Stimulated activated naive CD4-positive, alpha-beta T cell (primary cell): ENCODE measurements around the gene PSMC2.

Experiments
- DNase-seq, 6 experiments: peaks; one replicate each; lab custom pipeline; 2025; lab: John Stamatoyannopoulos, UW

The PSMC2 gene

DNA sequence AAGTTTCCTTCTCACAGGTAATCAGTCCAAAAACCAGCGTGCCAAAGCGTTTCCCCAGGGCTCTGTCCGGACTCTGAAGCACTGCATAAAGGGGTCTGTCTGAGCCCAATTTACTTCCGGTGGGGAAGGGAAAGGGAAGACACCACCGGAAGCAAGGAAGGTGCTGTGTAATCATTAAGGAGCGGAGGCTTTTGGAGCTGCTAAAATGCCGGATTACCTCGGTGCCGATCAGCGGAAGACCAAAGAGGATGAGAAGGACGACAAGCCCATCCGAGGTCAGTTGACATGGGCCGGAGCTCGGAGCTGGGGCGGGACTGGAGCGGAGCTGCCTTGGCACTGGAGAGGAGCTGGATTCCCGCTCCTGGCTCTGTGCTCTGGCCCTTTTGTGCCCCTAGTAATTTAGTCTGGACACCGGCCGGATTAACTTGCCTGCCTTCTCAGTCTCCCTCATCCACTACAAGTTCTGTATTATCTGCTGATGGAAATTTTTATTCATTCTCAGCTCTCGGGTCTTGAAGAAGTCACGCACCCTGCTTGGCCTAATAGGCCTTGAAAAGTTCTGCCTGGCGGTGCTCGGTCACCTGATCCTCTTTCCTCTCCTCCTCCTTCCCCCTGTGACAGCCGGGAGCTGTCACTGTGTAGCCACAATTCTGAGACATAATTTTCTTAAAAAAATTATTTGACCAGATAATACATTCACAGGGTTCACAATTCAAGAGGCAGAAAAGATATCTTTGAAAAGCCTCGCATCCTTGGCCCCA, at the start of gene PSMC2:
TSS of gene PSMC2 (plus strand) at position 137 of the 761 bp plus-strand sequence. CDS start at position 206, 69 bp downstream.
- DNase-seq = peak; percentile 64 to 87 (median 76)

GRCh38 chr7:103297837-103298179, 49.6 kb upstream of the PSMC2 start:
- DNase-seq = no peak

- DNase-seq = no peak
These were observed 47.8 kb upstream of the PSMC2 start for GRCh38 chr7:103299660-103300059.

DNA sequence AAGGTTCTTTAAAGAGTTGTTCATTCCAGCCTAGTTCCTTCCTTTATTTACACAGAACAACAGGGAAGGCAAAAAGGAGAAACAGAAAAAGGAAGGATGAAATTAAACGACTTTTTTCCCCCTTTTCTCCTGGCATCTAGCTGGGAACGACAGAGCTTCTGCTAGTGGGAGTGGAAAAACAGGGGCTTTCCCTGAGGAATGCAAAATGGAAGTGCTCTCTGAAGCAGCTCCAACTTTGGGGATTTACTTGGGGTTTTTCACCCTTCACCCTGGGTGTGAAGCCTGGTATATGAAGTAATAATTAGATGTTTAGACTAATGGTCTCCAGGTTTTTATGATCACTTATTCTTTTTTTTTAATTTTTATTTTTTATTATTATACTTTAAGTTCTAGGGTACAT, 46.0 kb upstream of the PSMC2 start:
- DNase-seq = no peak

DNA sequence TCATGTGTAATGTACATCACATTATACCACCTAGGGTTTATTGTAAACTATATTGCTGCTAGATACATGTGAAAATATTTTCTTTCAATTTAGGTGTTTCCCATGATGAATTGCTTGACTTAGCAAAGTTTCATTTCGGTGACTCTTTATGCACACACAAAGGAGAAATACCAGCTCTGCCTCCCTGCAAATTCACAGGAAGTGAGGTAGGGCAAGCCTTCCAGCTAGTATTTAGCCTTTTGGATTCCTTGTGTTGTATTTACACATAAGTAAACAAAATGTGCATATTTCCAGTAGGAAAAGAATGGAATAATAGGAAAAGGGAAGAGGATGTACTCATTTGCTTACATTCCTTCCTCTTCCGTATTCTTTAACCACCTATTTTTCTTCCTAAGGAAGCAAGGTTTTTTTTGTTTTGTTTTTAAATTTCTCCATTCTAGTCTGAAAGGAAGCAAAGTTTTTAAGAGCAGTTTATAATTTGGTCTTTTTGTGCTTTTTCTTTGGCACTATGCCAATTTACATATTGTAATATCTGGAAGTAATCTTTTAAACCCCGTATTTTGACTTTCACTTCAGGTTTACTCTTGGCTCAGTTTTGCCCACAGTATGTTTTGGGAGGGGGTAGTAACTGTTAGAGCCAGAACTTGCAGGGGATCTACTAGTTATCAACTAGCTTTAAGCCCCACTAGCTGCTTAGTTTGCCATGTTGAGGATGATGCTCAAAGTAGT, 39.8 kb upstream of the PSMC2 start:
- no peak for DNase-seq

DNA sequence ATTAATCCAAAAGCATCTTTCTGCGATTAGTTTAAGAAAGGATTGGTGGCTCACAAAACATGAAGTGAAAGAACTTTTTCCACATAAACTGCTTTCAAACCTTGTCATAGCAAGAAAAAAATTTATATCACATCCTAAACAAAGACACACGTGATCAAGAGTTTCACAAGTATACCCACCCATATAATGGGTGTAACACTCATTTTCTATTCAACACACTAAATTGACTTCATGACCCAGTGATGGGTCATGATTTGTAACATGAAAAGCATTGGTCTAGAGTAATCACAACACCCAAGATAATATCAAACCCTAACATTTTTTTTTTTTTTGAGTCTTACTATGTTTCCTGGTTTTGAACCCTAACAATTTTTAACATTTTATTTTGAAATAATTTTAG, 32.6 kb upstream of the PSMC2 start:
- DNase-seq = no peak

DNA sequence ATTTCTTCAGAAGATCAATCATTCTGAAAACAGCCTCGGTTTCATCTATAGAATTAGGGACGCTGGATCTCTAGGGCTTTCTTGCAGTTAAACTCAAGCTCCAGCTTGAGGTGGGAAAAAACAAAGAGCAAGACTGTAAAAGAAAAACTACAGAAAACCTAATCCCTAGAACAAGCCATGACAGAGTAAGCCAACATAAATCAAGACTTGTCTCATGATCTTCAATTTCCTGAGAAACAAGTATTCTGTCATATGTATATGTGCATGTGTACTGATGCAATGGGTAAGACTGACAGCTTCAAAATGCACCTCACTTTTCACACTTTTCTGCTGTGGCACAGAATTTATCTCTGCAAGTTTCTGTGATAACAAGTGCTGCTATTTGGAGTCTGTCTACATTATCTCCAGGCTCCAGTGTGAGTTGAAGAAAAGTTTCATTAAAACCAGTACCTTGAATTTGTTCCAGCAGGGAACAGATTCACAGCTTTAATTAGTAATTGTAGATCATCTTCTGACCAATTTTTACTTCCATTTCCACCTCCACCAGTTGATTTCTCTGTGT, 31.0 kb upstream of the PSMC2 start:
- DNase-seq = no peak

DNA sequence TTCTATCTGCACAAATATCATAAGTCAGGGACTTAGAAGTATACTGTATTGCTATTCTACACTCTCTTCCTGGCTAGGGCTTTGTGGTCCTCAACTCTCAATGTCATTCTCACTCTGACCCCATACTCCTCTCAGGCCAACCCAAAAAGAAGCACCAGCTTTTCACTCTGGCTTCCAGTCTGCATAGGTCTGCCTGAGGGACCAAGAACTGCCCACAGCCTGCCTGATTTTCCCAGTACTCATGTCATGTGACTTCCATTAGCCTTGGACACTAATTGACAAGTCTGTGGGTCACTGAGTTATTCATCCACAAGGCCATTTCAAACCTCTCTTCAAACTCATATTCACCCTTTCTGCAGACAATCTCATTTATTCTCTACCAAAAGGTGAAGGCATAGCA, 30.4 kb upstream of the PSMC2 start:
- no peak for DNase-seq

GRCh38 chr7:103325744-103326143, 21.7 kb upstream of the PSMC2 start:
- no peak for DNase-seq

- DNase-seq = no peak
These were observed 10.7 kb upstream of the PSMC2 start for GRCh38 chr7:103336761-103337160.

DNA sequence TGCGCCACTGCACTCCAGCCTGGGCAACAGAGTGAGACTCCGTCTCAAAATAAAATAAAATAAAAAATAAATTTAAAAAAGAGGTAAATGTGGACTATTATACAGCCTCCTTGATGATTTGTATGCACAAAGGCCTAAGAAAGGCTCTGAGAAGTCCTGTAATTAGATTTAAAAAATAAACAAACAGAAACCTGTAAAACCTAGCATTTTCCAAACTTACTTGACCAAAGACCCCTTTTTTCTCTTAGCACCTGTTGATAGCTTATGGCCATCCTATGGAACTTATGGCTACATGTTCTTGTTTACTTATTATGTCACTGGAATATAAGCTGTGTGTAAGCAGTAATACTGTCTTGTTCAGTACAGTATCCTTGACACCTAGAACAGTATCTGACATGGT, 8.6 kb upstream of the PSMC2 start:
- DNase-seq = no peak

- peak in 1 of 6 experiments; percentile 2 for DNase-seq
These were observed 6.0 kb upstream of the PSMC2 start for GRCh38 chr7:103341466-103341865.

GRCh38 chr7:103343332-103343731, 4.1 kb upstream of the PSMC2 start:
- no peak for DNase-seq

DNA sequence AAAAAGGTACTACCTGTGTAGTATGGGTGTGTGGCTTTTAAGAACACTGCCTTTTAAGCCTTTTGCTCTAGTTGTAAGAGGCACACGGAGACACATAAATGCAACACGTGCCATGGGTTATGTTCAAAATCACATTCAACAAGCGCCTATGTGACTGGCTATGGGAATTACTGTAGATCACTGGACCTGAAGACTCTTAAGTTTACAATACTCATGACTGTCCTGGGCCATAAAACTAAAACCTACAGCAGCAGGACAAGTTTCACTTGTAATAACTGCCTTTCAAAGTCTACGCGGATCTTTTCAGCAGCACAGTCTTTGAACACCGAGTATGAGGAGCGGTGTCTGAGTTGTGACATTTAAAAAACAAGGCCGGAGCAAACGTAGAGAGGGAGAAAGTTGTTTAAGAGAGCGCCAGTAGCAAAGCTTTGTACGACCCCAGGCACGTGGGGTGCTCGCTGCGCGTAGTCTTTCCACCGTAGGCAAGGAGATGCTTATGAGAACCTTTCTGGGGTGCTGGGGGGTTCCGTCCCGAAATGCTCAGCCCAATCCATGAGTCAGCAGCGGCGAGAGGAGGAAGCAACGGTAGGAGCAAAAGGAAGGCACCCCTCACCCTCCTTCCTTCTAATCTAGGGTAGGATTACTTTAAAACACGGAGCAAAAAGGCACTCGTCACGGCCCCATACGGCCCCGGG, 3.5 kb upstream of the PSMC2 start:
- DNase-seq = peak in 5 of 6 experiments; percentile 27 to 62 (median 52)

DNA sequence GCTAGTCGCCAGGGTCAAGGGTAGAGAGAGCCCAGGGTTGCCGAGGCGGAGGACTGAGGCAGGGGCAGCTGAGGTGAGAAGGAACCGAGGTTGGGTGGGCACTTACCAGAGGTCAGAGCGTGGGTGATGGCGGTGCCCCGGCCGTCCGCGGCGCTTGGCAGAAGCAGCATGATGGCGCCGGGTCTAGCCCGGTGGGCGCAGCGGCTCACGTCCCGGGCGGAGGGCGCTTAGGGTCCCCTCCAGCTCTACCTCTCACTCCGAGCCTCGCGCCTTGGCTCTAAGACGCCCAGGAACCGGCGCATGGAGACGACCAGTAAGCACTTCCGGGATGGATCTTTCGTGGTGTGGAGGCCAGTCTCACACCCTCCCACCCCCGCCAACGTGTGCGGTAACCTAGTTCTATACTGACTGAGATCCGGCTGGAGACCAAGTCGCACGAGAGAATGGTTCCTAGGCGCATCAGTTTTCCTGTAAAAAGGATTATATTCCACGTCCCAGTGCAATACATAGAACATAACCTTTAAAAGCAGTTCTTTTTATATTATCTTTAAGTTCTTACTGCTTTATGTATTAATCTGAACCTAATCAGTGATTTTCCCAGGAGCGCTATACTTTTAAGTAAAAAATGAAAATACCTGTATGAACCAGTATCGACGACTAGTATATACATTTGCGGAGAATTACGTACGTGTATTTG, 2.8 kb upstream of the PSMC2 start, which contains the start of gene DNAJC2:
TSS of gene DNAJC2 (minus strand) at position 315 of the 697 bp plus-strand sequence. CDS start at position 170, 145 bp downstream.
- DNase-seq = peak; percentile 70 to 88 (median 82)

DNA sequence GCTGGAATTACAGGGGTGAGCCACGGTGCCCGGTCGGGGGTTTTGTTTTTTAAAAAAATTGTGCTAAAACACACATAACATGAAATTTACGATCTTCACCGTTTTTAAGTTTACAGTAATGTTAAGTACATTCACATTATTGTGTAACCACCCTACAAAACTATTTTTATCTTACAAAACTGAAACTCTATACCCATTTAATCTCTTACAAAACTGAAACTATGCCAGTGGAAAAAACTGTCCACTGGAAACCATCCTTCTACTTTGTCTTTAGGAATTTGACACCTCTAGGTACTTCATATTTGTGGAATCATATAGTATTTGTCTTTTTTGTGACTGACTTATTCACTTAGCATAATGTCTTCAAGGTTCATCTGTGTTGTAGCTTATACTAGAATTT, 1.0 kb upstream of the PSMC2 start:
- DNase-seq = no peak

DNA sequence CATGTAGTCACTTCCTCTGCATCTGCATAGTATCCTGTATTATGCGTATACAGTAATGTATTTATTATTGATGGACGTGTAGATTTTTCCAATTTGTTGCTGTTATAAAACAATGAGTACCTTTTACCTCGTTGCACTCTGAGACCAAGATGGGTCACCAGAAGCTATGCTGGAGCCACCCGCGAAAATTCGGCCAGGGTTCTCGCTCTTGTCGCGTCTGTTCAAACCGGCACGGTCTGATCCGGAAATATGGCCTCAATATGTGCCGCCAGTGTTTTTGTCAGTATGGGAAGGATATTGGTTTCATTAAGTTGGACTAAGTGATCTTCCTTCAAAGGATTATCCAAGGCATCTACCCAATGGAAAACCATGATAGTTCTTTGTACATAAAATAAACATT, 1.0 kb downstream of the PSMC2 start:
- no peak for DNase-seq

DNA sequence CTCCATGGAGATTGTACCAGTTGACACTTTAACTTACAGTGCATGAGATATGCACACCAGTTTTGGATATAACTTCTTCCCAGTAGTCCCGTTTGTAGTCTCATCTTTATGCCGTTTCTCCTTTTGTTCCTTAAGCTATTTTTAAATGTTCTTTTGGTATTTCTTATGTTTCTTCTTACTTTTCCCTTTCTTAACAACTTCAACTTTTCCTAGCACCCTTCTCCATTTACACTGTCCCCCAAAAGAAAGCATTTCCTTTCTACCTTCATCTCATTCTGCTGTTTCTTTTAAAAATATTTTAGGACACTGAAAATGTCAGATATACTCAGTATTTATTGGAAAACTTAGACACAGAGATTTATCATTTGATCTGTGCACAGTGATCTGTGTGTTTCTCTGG, 1.5 kb downstream of the PSMC2 start:
- DNase-seq = no peak

DNA sequence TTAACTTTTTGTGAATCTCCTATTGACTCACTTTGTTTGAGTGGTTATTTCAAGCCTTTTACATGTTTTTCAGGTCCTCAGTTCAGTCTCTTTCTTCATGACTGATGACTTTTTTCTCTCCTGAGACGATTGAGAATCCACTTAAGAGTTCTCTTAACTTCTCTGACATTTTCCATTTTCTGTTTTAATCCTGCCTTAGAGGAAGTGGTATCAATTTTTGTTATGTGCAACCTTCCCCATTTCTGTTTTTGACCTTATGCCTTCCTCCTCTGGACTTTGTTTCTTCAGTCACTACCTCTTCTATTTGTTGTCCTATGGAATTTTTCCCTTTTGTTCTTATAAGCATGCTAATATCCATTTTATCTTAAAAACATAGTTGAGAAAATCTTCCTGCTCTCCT, 2.4 kb downstream of the PSMC2 start:
- no peak for DNase-seq

GRCh38 chr7:103369432-103369831, 22.0 kb downstream of the PSMC2 start:
- no peak for DNase-seq

- no peak for DNase-seq
These were observed 26.6 kb downstream of the PSMC2 start for GRCh38 chr7:103373866-103374643.
